Effector memory CD4-positive, alpha-beta T cell (primary cell): ENCODE data around the gene ALOXE3.

Experiments
- DNase-seq, 3 donors: peaks; one replicate each; pipeline ENCODE4 v3.0.0-alpha.2; 2020
- H3K27ac ChIP-seq: 2 replicates; pipeline ENCODE4 v1.7.0; 2013; ENCODE audit warnings: mild to moderate bottlenecking, low read length, moderate library complexity; ENCODE audit not compliant: insufficient read depth, poor library complexity, severe bottlenecking
- H3K27me3 ChIP-seq: replicated peaks from 2 replicates; pipeline ENCODE4 v1.7.0; 2013; ENCODE audit warnings: mild to moderate bottlenecking, low read length; ENCODE audit not compliant: insufficient read depth, control insufficient read depth, poor library complexity, severe bottlenecking
- H3K36me3 ChIP-seq: 2 replicates; pipeline ENCODE4 v1.7.0; 2013; ENCODE audit warnings: mild to moderate bottlenecking, low read length, moderate library complexity; ENCODE audit not compliant: control insufficient read depth, insufficient read depth
- H3K4me1 ChIP-seq: 2 replicates; pipeline ENCODE4 v1.7.0; 2013; ENCODE audit warnings: low read length, mild to moderate bottlenecking; ENCODE audit not compliant: control insufficient read depth, insufficient read depth, poor library complexity, severe bottlenecking
- H3K4me3 ChIP-seq: 2 replicates; pipeline ENCODE4 v1.7.0; 2013; ENCODE audit warnings: low read length, low read depth, mild to moderate bottlenecking; ENCODE audit not compliant: insufficient read depth, poor library complexity, severe bottlenecking
- H3K9me3 ChIP-seq: 2 replicates; pipeline ENCODE4 v1.7.0; 2013; ENCODE audit warnings: mild to moderate bottlenecking, low read length, moderate library complexity; ENCODE audit not compliant: control insufficient read depth

The ALOXE3 gene

DNA sequence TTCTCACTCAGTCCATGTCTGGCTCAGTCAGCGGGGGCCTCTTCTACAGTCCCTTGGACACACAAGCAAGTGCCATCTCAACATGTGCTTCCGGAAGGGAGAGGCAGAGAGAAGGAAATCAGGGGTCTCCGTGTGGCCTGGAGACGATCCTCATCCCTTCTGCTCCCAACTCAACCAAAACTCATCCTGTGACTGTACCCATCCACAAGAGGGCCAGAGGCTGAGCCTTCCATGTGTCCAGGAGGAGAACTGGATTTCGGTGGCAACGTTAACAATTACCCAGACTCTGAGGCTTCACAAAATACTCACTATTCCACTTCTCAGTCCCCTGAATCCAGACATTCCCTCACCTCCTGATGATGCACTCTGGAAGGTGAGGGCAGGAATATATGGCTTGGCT, 23.0 kb downstream of the ALOXE3 start:
- no peaks in the 10 kb centered on the region for H3K27me3 ChIP-seq
- no peak overlapping the region for H3K27ac ChIP-seq
- no peak for DNase-seq

GRCh38 chr17:8091033-8091687, 27.2 kb downstream of the ALOXE3 start:
- no peaks in the 10 kb centered on the region for H3K36me3 ChIP-seq
- no peak overlapping the region for H3K27ac ChIP-seq
- DNase-seq = no peak
- no peak overlapping the region for H3K4me3 ChIP-seq
- H3K27me3 ChIP-seq = no peaks in the 10 kb centered on the region
- H3K9me3 ChIP-seq = no peaks in the 10 kb centered on the region
- H3K4me1 ChIP-seq = peaks cover 8% of the 10 kb centered on the region

More for the DNA sequence above, 23.0 kb downstream of the ALOXE3 start:
- H3K4me1 ChIP-seq = peaks cover 8% of the 10 kb centered on the region
- H3K4me3 ChIP-seq = no peak overlapping the region
- no peaks in the 10 kb centered on the region for H3K36me3 ChIP-seq
- no peaks in the 10 kb centered on the region for H3K9me3 ChIP-seq

DNA sequence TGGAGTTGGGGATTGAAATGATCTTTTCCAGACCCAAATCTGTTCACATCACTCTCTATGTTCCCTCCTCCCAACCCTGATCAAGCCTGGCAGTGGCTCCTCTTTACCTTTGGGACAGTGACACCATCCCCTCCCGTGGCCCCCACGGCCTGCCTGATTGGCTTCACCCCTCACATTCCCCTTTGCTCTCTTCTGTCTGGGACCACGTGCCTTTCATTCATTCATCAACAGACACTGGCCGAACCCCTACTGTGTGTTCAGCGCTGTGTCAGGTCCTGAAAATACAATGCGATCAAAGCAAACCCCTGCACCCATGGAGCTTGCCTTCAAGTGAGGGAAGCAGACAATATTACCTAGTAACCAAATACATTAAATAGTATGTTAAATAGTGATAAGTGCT, 28.6 kb downstream of the ALOXE3 start:
- Histone ChIP-seq H3K27ac (no peak overlapping the region), H3K27me3 (no peaks in the 10 kb centered on the region), H3K9me3 (no peaks in the 10 kb centered on the region), H3K4me1 (peaks cover 8% of the 10 kb centered on the region), H3K4me3 (no peak overlapping the region), H3K36me3 (no peaks in the 10 kb centered on the region)
- DNase-seq = no peak

DNA sequence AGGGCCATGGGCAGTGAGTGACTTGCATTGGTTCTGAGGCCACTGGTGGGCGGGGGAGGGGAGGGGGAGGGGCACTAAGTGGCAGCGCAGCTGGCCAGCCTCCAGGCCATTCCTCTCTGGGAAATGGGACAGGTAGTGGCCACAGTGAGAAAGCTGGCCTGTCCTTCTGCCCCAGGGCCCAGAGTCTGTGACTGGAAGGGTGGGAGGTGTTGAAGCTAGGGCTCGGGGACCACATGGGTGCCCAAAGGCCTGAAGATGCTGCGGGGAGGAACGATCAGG, 30.4 kb downstream of the ALOXE3 start:
- H3K4me3 ChIP-seq = no peak overlapping the region
- H3K9me3 ChIP-seq = no peaks in the 10 kb centered on the region
- DNase-seq = no peak
- no peak overlapping the region for H3K27ac ChIP-seq
- no peaks in the 10 kb centered on the region for H3K4me1 ChIP-seq
- H3K27me3 ChIP-seq = no peaks in the 10 kb centered on the region
- no peaks in the 10 kb centered on the region for H3K36me3 ChIP-seq

- Histone ChIP-seq H3K4me1 (no peaks in the 10 kb centered on the region), H3K9me3 (no peaks in the 10 kb centered on the region), H3K27me3 (no peaks in the 10 kb centered on the region), H3K36me3 (no peaks in the 10 kb centered on the region), H3K27ac (no peak within 1 kb of the TSS), H3K4me3 (no peak within 1 kb of the TSS)
- no peak for DNase-seq
These were observed 31.0 kb downstream of the ALOXE3 start, which contains the start of gene ALOX12B for GRCh38 chr17:8087075-8087951. TSS of gene ALOX12B (minus strand) at chr17:8087716. CDS start at chr17:8087442, 274 bp downstream.

GRCh38 chr17:8084250-8084649, 34.1 kb downstream of the ALOXE3 start:
- Histone ChIP-seq H3K9me3 (no peaks in the 10 kb centered on the region), H3K27me3 (no peaks in the 10 kb centered on the region), H3K4me3 (no peak overlapping the region)

DNA sequence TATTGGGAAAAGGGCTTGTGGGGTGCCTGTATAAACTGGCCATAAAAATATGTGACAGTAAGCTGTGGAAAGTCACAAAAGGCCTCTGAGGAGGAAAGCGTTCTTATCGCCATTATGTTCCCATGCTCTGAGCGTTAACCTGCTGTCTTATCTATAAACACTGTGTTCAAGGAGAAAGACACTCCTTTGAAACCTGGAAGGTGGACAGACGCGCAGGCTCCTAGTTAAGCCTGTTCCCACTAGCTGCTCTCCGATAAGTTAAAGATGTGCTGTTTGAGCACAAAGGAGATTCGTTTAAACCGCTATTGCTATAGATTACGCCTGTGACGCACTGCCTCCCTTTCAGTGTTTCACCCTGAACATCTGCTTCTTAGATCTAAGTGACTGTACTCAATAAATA, 36.0 kb downstream of the ALOXE3 start:
- Histone ChIP-seq H3K4me3 (no peak overlapping the region), H3K4me1 (peaks cover 10% of the 10 kb centered on the region), H3K27ac (no peak overlapping the region), H3K36me3 (no peaks in the 10 kb centered on the region), H3K9me3 (no peaks in the 10 kb centered on the region), H3K27me3 (no peaks in the 10 kb centered on the region)
- no peak for DNase-seq

More at GRCh38 chr17:8084250-8084649, 34.1 kb downstream of the ALOXE3 start:
- no peak for DNase-seq
- H3K36me3 ChIP-seq = no peaks in the 10 kb centered on the region
- no peak overlapping the region for H3K27ac ChIP-seq
- peaks cover 8% of the 10 kb centered on the region for H3K4me1 ChIP-seq

DNA sequence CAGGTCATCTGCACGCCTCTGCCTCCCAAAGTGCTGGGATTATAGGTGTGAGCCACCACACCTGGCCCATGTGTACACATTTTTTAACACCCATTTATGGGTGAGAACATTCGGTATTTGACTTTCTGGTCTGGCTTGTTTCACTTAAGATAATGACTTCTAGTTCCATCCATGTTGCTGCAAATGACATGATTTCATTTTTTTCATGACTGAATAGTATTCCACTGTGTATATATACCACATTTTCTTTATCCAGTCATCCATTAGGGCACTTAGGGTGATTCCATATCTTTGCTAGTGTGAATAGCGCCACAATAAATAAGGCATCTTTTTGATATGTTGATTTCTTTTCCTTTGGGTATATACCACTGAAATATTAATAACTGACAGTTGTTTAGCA, 36.4 kb downstream of the ALOXE3 start:
- H3K36me3 ChIP-seq = no peaks in the 10 kb centered on the region
- H3K4me3 ChIP-seq = no peak overlapping the region
- DNase-seq = no peak
- no peaks in the 10 kb centered on the region for H3K9me3 ChIP-seq
- H3K27me3 ChIP-seq = no peaks in the 10 kb centered on the region
- H3K4me1 ChIP-seq = peaks cover 10% of the 10 kb centered on the region
- H3K27ac ChIP-seq = no peak overlapping the region

GRCh38 chr17:8080799-8081219, 37.5 kb downstream of the ALOXE3 start:
- DNase-seq = no peak
- no peak overlapping the region for H3K27ac ChIP-seq
- no peaks in the 10 kb centered on the region for H3K27me3 ChIP-seq
- no peaks in the 10 kb centered on the region for H3K36me3 ChIP-seq
- no peaks in the 10 kb centered on the region for H3K9me3 ChIP-seq
- H3K4me3 ChIP-seq = no peak overlapping the region
- H3K4me1 ChIP-seq = peaks cover 10% of the 10 kb centered on the region

- Histone ChIP-seq H3K4me3 (peak overlapping the region; percentile 73), H3K36me3 (no peaks in the 10 kb centered on the region), H3K27me3 (no peaks in the 10 kb centered on the region), H3K9me3 (no peaks in the 10 kb centered on the region), H3K27ac (no peak overlapping the region), H3K4me1 (peaks cover 10% of the 10 kb centered on the region)
- DNase-seq = no peak
These were observed 38.0 kb downstream of the ALOXE3 start for GRCh38 chr17:8080208-8080798.
